HG02943 (cell line): ENCODE results near the gene SLC35F3.
"Not testable (repeated sequence)": the region's sequence is repeated elsewhere in the genome, so short reads cannot be mapped to it uniquely, and the experiment has no call there.

ENCODE experiments used
- ATAC-seq: cut with Tn5 transposase; IDR thresholded peaks from one replicate; pipeline ENCODE4 v1.9.1; 2021; ENCODE audit warnings: mild to moderate bottlenecking, low read depth, moderate library complexity; ENCODE audit not compliant: unreplicated experiment

Gene SLC35F3

GRCh38 chr1:234132795-234133194, 228.3 kb downstream of the SLC35F3 start:
- no peak for ATAC-seq

- ATAC-seq, result no peak
Observed at GRCh38 chr1:234134878-234135277, 230.4 kb downstream of the SLC35F3 start.

GRCh38 chr1:234135501-234135900, 231.0 kb downstream of the SLC35F3 start:
- no peak for ATAC-seq

- no peak for ATAC-seq
Observed at GRCh38 chr1:234136073-234136472, 231.6 kb downstream of the SLC35F3 start.

GRCh38 chr1:234139966-234140365, 235.5 kb downstream of the SLC35F3 start:
- ATAC-seq, result no peak

- no peak for ATAC-seq
Observed at GRCh38 chr1:234140388-234140787, 235.9 kb downstream of the SLC35F3 start.

- no peak for ATAC-seq
Observed at GRCh38 chr1:234141006-234141405, 236.5 kb downstream of the SLC35F3 start.

GRCh38 chr1:234143681-234144080, 239.2 kb downstream of the SLC35F3 start:
- no peak for ATAC-seq

GRCh38 chr1:234144901-234145300, 240.4 kb downstream of the SLC35F3 start:
- no peak for ATAC-seq

GRCh38 chr1:234148350-234148749, 243.9 kb downstream of the SLC35F3 start:
- ATAC-seq, result no peak

GRCh38 chr1:234148816-234149215, 244.3 kb downstream of the SLC35F3 start:
- ATAC-seq, result no peak

- ATAC-seq, result no peak
Observed at GRCh38 chr1:234149217-234149616, 244.7 kb downstream of the SLC35F3 start.

- no peak for ATAC-seq
Observed at GRCh38 chr1:234150892-234151291, 246.4 kb downstream of the SLC35F3 start.

GRCh38 chr1:234152344-234152743, 247.9 kb downstream of the SLC35F3 start:
- ATAC-seq, result not testable (repeated sequence)

- no peak for ATAC-seq
Observed at GRCh38 chr1:234154320-234155251, 250.1 kb downstream of the SLC35F3 start.

- no peak for ATAC-seq
Observed at GRCh38 chr1:234162661-234163060, 258.2 kb downstream of the SLC35F3 start.

GRCh38 chr1:234163267-234163919, 258.9 kb downstream of the SLC35F3 start:
- ATAC-seq, result no peak

GRCh38 chr1:234164098-234164709, 259.7 kb downstream of the SLC35F3 start:
- no peak for ATAC-seq

GRCh38 chr1:234168061-234168724, 263.7 kb downstream of the SLC35F3 start:
- no peak for ATAC-seq

GRCh38 chr1:234169161-234169849, 264.8 kb downstream of the SLC35F3 start:
- no peak for ATAC-seq
